ENCODE results near the gene GPX4. TPM values are rescaled to one million over a fixed set of nuclear protein-coding genes. Genes with fewer than 3 reads are reported as not detected.

Gene GPX4
- polyA plus RNA-seq, 1 of the 3 experiments (the other 2 are of a cell fraction), result 925 TPM

DNA sequence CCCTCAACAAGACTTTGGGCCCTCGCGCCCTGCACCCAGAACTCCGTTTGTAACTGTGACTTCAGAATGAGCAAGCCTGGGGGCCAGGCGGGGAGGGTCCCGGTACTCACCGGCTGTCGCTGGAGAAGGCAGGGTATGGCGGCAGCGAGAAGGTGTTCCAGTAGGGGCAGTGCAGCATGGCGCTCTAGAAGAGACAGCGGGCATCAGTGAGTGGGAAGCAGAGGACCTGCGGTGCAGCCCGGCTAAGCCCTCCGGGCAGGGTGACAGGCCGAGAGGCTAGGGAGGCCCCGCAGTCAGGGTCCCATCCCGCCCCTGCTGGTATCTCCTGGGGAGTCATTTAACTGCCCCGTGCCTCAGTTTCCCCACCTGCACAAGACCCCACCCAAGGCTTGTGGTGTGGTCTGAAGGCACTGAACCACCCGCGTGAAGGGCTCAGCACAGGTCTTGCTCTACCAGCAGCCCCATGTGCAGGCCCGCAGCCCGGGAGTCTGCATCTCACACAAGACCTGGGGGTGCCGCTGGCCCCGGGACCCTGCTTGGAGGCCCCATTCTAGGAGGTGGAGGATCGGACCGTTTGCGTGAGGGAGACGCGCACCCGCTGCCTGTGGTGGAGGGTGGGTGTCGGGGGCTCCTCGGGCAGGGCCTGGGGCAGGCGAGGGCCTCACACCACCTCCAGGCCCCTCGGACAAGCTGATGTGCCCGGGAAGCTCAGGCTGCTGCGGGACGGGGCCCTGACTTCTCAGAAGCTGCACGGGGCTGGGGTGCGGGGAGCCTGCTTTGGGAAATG, 45.7 kb downstream of the GPX4 start:
- Histone ChIP-seq H2AFZ (ENCODE audit: low read depth) (no peak overlapping the region), H3K79me2 (ENCODE audit: insufficient read depth) (no peaks in the 10 kb centered on the region; the same call in 1 of the 2 replicates), H3K4me1 (ENCODE audit: control insufficient read depth in 1 of 2, insufficient read depth in 2 of 2, low read depth in 1 of 2, low read length in 1 of 2) (peaks cover 0 to under 1% of the 10 kb centered on the region in 2 experiments; a peak in 1 of 4 replicates), H3K36me3 (replicated peaks in 1 of 2; ENCODE audit: control insufficient read depth in 1 of 2, insufficient read depth in 2 of 2, low read length in 1 of 2) (peaks cover 0 to 10% of the 10 kb centered on the region in 2 experiments), H3K27me3 (ENCODE audit: insufficient read depth) (no peaks in the 10 kb centered on the region), H3F3A (replicated peaks; ENCODE audit: insufficient read depth) (no peaks in the 10 kb centered on the region), H3K9me2 (no peaks in the 10 kb centered on the region), H3K4me3 (ENCODE audit: low read depth in 2 of 2, low read length in 1 of 2) (no peak overlapping the region), H3K27ac (ENCODE audit: low read depth in 2 of 2, low read length in 1 of 2) (no peak overlapping the region), H3K9ac (no peak overlapping the region), H3K4me2 (no peak overlapping the region), H4K20me1 (ENCODE audit: insufficient read depth) (peaks cover 3% of the 10 kb centered on the region; the same call in 1 of the 2 replicates), H3K9me3 (no peaks in the 10 kb centered on the region)
- WGBS (ENCODE audit: low lambda C conversion rate), result 97% methylated on average over 20 of the region's 39 CpGs
- TF ChIP-seq TCF12 (IDR thresholded peaks at IDR 0.05) (no peak), CHD2 (IDR thresholded peaks at IDR 0.05; ENCODE audit: low read length, partially characterized antibody) (no peak), ELF1 (IDR thresholded peaks at IDR 0.05) (no peak), JUND (IDR thresholded peaks at IDR 0.05) (no peak), SIN3A (IDR thresholded peaks at IDR 0.05; ENCODE audit: borderline replicate concordance, low read depth, low read length) (no peak), EP300 (IDR thresholded peaks at IDR 0.05; ENCODE audit: borderline replicate concordance in 1 of 2, low read depth in 1 of 2, low read length in 1 of 2) (no peak), GATA2 (CRISPR knock-in tag; IDR thresholded peaks at IDR 0.05) (no peak), TAF1 (IDR thresholded peaks at IDR 0.05; ENCODE audit: borderline replicate concordance, low read depth, low read length) (no peak), GABPA (IDR thresholded peaks at IDR 0.05; ENCODE audit: low read depth) (no peak)
- TF ChIP-seq, protein P1, sequence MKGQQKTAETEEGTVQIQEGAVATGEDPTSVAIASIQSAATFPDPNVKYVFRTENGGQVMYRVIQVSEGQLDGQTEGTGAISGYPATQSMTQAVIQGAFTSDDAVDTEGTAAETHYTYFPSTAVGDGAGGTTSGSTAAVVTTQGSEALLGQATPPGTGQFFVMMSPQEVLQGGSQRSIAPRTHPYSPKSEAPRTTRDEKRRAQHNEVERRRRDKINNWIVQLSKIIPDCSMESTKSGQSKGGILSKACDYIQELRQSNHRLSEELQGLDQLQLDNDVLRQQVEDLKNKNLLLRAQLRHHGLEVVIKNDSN (IDR thresholded peaks at IDR 0.05; ENCODE audit: borderline replicate concordance, low read depth), result no peak
- TF ChIP-seq, protein P2, sequence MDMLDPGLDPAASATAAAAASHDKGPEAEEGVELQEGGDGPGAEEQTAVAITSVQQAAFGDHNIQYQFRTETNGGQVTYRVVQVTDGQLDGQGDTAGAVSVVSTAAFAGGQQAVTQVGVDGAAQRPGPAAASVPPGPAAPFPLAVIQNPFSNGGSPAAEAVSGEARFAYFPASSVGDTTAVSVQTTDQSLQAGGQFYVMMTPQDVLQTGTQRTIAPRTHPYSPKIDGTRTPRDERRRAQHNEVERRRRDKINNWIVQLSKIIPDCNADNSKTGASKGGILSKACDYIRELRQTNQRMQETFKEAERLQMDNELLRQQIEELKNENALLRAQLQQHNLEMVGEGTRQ (IDR thresholded peaks at IDR 0.05; ENCODE audit: borderline replicate concordance, low read depth, low read length), result no peak
- TF ChIP-seq, protein P3, sequence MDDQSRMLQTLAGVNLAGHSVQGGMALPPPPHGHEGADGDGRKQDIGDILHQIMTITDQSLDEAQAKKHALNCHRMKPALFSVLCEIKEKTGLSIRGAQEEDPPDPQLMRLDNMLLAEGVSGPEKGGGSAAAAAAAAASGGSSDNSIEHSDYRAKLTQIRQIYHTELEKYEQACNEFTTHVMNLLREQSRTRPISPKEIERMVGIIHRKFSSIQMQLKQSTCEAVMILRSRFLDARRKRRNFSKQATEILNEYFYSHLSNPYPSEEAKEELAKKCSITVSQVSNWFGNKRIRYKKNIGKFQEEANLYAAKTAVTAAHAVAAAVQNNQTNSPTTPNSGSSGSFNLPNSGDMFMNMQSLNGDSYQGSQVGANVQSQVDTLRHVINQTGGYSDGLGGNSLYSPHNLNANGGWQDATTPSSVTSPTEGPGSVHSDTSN (IDR thresholded peaks at IDR 0.05), result no peak
- TF ChIP-seq, protein P4, sequence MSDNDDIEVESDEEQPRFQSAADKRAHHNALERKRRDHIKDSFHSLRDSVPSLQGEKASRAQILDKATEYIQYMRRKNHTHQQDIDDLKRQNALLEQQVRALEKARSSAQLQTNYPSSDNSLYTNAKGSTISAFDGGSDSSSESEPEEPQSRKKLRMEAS (IDR thresholded peaks at IDR 0.05; ENCODE audit: low read depth), result no peak
- TF ChIP-seq, protein P5, sequence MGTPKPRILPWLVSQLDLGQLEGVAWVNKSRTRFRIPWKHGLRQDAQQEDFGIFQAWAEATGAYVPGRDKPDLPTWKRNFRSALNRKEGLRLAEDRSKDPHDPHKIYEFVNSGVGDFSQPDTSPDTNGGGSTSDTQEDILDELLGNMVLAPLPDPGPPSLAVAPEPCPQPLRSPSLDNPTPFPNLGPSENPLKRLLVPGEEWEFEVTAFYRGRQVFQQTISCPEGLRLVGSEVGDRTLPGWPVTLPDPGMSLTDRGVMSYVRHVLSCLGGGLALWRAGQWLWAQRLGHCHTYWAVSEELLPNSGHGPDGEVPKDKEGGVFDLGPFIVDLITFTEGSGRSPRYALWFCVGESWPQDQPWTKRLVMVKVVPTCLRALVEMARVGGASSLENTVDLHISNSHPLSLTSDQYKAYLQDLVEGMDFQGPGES (IDR thresholded peaks at IDR 0.05; ENCODE audit: low read depth, low read length), result no peak
- ChIA-PET POLR2A (no interaction called here), CTCF (no interaction called here)
- DNase-seq, result no peak
